Measurements from ENCODE around the gene KIAA1217.
A peak's percentile ranks its signal among the peaks of the same experiment; 100 is the strongest.

KIAA1217 gene

GRCh38 chr10:24448351-24448999 lies 239.5 kb downstream of the KIAA1217 start:
- no peak for DNase-seq

GRCh38 chr10:24449321-24449740 lies 240.4 kb downstream of the KIAA1217 start:
- no peak for DNase-seq

GRCh38 chr10:24449769-24450310 lies 240.9 kb downstream of the KIAA1217 start:
- DNase-seq = no peak

GRCh38 chr10:24451325-24451820 lies 242.4 kb downstream of the KIAA1217 start:
- DNase-seq = no peak

GRCh38 chr10:24452030-24452429 lies 243.1 kb downstream of the KIAA1217 start:
- no peak for DNase-seq

- DNase-seq = no peak
These were observed 244.5 kb downstream of the KIAA1217 start for GRCh38 chr10:24453404-24453830.

GRCh38 chr10:24453973-24454372 lies 245.0 kb downstream of the KIAA1217 start:
- DNase-seq = no peak

GRCh38 chr10:24455447-24455846 lies 246.5 kb downstream of the KIAA1217 start:
- DNase-seq = no peak

- no peak for DNase-seq
These were observed 247.4 kb downstream of the KIAA1217 start for GRCh38 chr10:24456322-24456721.

GRCh38 chr10:24457661-24458318 lies 248.9 kb downstream of the KIAA1217 start:
- DNase-seq = no peak

- no peak for DNase-seq
These were observed 250.9 kb downstream of the KIAA1217 start for GRCh38 chr10:24459836-24460235.

GRCh38 chr10:24462291-24462813 lies 253.4 kb downstream of the KIAA1217 start:
- DNase-seq = no peak

GRCh38 chr10:24462889-24463552 lies 254.1 kb downstream of the KIAA1217 start:
- no peak for DNase-seq

- peak; percentile 21 for DNase-seq
These were observed 254.9 kb downstream of the KIAA1217 start for GRCh38 chr10:24463611-24464426.

- no peak for DNase-seq
These were observed 256.4 kb downstream of the KIAA1217 start for GRCh38 chr10:24465124-24465874.

- DNase-seq = no peak
These were observed 257.2 kb downstream of the KIAA1217 start for GRCh38 chr10:24465891-24466818.

GRCh38 chr10:24467136-24467535 lies 258.2 kb downstream of the KIAA1217 start:
- no peak for DNase-seq

- DNase-seq = no peak
These were observed 258.7 kb downstream of the KIAA1217 start for GRCh38 chr10:24467605-24468004.

- DNase-seq = no peak
These were observed 259.4 kb downstream of the KIAA1217 start for GRCh38 chr10:24468281-24468751.

- no peak for DNase-seq
These were observed 261.1 kb downstream of the KIAA1217 start for GRCh38 chr10:24469993-24470392.

Measured in suppressor macrophage treated with lipopolysaccharide for 4 hours (primary cell).